Muscle of back (tissue), 13 donors: ENCODE results near the gene UGT1A8. TPM values are rescaled to one million over a fixed set of nuclear protein-coding genes. Genes with fewer than 3 reads are reported as not detected.
"Not testable (repeated sequence)": the region's sequence is repeated elsewhere in the genome, so short reads cannot be mapped to it uniquely, and the experiment has no call there.

Experiments
- DNase-seq, 3 donors: peaks; one replicate each; pipeline versions ENCODE4 v3.0.0 to v3.0.0-alpha.2; 2013
- long read RNA-seq, 9 donors: transcript quantifications; one replicate each; lab custom pipeline, GENCODE V29; 2026
- polyA plus RNA-seq, 10 donors: library from polyadenylated mRNA; unstranded; fragments of 120-200 nt; gene quantifications; one replicate each; pipeline ENCODE4 v1.2.1, GENCODE V29; 2013; ENCODE audit not compliant: insufficient read length in 10 of 10

UGT1A8 gene
- polyA plus RNA-seq, result not detected
- long read RNA-seq, donor 1, result 0 reads
- long read RNA-seq, donor 2, result 0 reads
- long read RNA-seq, donor 3, result 0 reads
- long read RNA-seq, donor 4, result 0 reads
- long read RNA-seq, donor 5, result 0 reads
- long read RNA-seq, donor 6, result 0 reads
- long read RNA-seq, donor 7, result 0 reads
- long read RNA-seq, donor 8, result 0 reads
- long read RNA-seq, donor 9, result 0 reads

- not testable (repeated sequence) for DNase-seq
Measured at GRCh38 chr2:233617476-233617875, at the start of gene UGT1A8. UGT1A8 (plus strand) TSS chr2:233617633; CDS start chr2:233617708, 75 bp downstream.

- no peak for DNase-seq
Measured at GRCh38 chr2:233571001-233571400, 46.4 kb upstream of the UGT1A8 start.

GRCh38 chr2:233571462-233571861, 46.0 kb upstream of the UGT1A8 start:
- no peak for DNase-seq

GRCh38 chr2:233572468-233572867, 45.0 kb upstream of the UGT1A8 start:
- DNase-seq, result no peak

GRCh38 chr2:233577341-233577740, 40.1 kb upstream of the UGT1A8 start:
- DNase-seq, result not testable (repeated sequence)

- not testable (repeated sequence) for DNase-seq
Measured at GRCh38 chr2:233583217-233583965, 34.0 kb upstream of the UGT1A8 start.

- DNase-seq, result no peak
Measured at GRCh38 chr2:233584210-233584609, 33.2 kb upstream of the UGT1A8 start.

GRCh38 chr2:233588400-233588799, 29.0 kb upstream of the UGT1A8 start:
- DNase-seq, result no peak

GRCh38 chr2:233592706-233593105, 24.7 kb upstream of the UGT1A8 start:
- DNase-seq, result not testable (repeated sequence)

- no peak for DNase-seq
Measured at GRCh38 chr2:233593201-233593600, 24.2 kb upstream of the UGT1A8 start.

- DNase-seq, result no peak
Measured at GRCh38 chr2:233597522-233597921, 19.9 kb upstream of the UGT1A8 start.

- DNase-seq, result no peak
Measured at GRCh38 chr2:233598952-233599351, 18.5 kb upstream of the UGT1A8 start.

GRCh38 chr2:233600386-233600785, 17.0 kb upstream of the UGT1A8 start:
- no peak for DNase-seq

- no peak for DNase-seq
Measured at GRCh38 chr2:233602076-233602475, 15.4 kb upstream of the UGT1A8 start.

GRCh38 chr2:233603520-233603919, 13.9 kb upstream of the UGT1A8 start:
- DNase-seq, result no peak

- no peak for DNase-seq
Measured at GRCh38 chr2:233604826-233605225, 12.6 kb upstream of the UGT1A8 start.

- no peak for DNase-seq
Measured at GRCh38 chr2:233605680-233606079, 11.8 kb upstream of the UGT1A8 start.

- DNase-seq, result no peak
Measured at GRCh38 chr2:233611284-233611683, 6.1 kb upstream of the UGT1A8 start.

GRCh38 chr2:233620204-233620603, 2.8 kb downstream of the UGT1A8 start:
- DNase-seq, result no peak

- DNase-seq, result not testable (repeated sequence)
Measured at GRCh38 chr2:233621863-233622262, 4.4 kb downstream of the UGT1A8 start.

- no peak for DNase-seq
Measured at GRCh38 chr2:233627331-233628025, 10.0 kb downstream of the UGT1A8 start.

GRCh38 chr2:233636306-233636705, 18.9 kb downstream of the UGT1A8 start, which contains the start of gene UGT1A10:
UGT1A10 (plus strand) TSS chr2:233636448; CDS start chr2:233636523, 75 bp downstream.
- DNase-seq, result not testable (repeated sequence)

- no peak for DNase-seq
Measured at GRCh38 chr2:233638836-233639235, 21.4 kb downstream of the UGT1A8 start.
